H1 (cell line): ENCODE results near the gene C1RL. TPM values are rescaled to one million over a fixed set of nuclear protein-coding genes. Genes with fewer than 3 reads are reported as not detected.

Experiments
- CTCF ChIA-PET: fragments of 300-600 bp; sonication (Branson Sonifier 250); formaldehyde crosslinking; loops from one replicate; lab custom pipeline; 2021; ENCODE audit not compliant: partially characterized antibody; lab: Charles Lee
- POLR2A ChIA-PET: fragments of 300-600 bp; sonication (Branson Sonifier 250); formaldehyde crosslinking; loops from one replicate; lab custom pipeline; 2021; ENCODE audit warnings: inconsistent platforms; ENCODE audit not compliant: partially characterized antibody; lab: Charles Lee
- DNase-seq, 2 experiments: peaks; one replicate each; pipeline versions ENCODE4 v3.0.0 to v3.0.0-alpha.2; 2010 to 2022; ENCODE audit warnings: low spot score in 2 of 2, low read depth in 1 of 2, mixed read lengths in 1 of 2
- FAIRE-seq: peaks from 2 replicates; lab custom pipeline; 2011; peaks lifted over from hg19 to GRCh38; lab: Jason Lieb, UNC
- H2AFZ ChIP-seq: 2 replicates; pipeline ENCODE4 v1.8.1; 2012; ENCODE audit warnings: low read length, inconsistent platforms
- H2AK5ac ChIP-seq: 2 replicates; pipeline ENCODE4 v1.6.1; 2013; ENCODE audit warnings: low read depth, low read length
- H2BK120ac ChIP-seq: replicated peaks from 2 replicates; pipeline ENCODE3; 2013; ENCODE audit warnings: low read depth, low read length, inconsistent platforms
- H2BK12ac ChIP-seq: 2 replicates; pipeline ENCODE4 v1.6.1; 2013; ENCODE audit warnings: low read depth, low read length
- H2BK15ac ChIP-seq: 2 replicates; pipeline ENCODE4 v1.6.1; 2013; ENCODE audit warnings: low read length
- H2BK20ac ChIP-seq: 2 replicates; pipeline ENCODE4 v1.6.1; 2013; ENCODE audit warnings: low read length
- H2BK5ac ChIP-seq: 2 replicates; pipeline ENCODE4 v1.6.1; 2013; ENCODE audit warnings: low read depth, low read length
- H3K14ac ChIP-seq: 2 replicates; pipeline ENCODE4 v1.6.1; 2013; ENCODE audit warnings: inconsistent platforms; ENCODE audit not compliant: insufficient read length
- H3K18ac ChIP-seq: 2 replicates; pipeline ENCODE4 v1.6.1; 2013; ENCODE audit warnings: low read length; ENCODE audit errors: extremely low read depth
- H3K23ac ChIP-seq: 2 replicates; pipeline ENCODE4 v1.6.1; 2013; ENCODE audit warnings: inconsistent platforms; ENCODE audit not compliant: insufficient read length
- H3K23me2 ChIP-seq: 2 replicates; pipeline ENCODE4 v1.6.1; 2013; ENCODE audit warnings: low read depth, low read length
- H3K27ac ChIP-seq: 2 replicates; pipeline ENCODE4 v1.6.1; 2011; ENCODE audit warnings: low read depth, low read length, inconsistent platforms
- H3K27me3 ChIP-seq, 4 experiments: replicated peaks in 1 of 4; 1 replicate in 1 of 4; 2 replicates in 3 of 4; pipeline versions ENCODE4 v1.6.1 to v1.8.1; 2011 to 2013; ENCODE audit warnings: low read length in 3 of 4, mild to moderate bottlenecking in 3 of 4, inconsistent platforms in 2 of 4, mixed read lengths in 2 of 4, moderate library complexity in 1 of 4; ENCODE audit not compliant: control insufficient read depth in 3 of 4, insufficient read depth in 3 of 4; ENCODE audit errors: extremely low read depth in 1 of 4
- H3K36me3 ChIP-seq, 4 experiments: 2 replicates each; pipeline versions ENCODE4 v1.6.1 to v1.8.1; 2011 to 2013; ENCODE audit warnings: mild to moderate bottlenecking in 4 of 4, low read length in 3 of 4, moderate library complexity in 2 of 4, control low read depth in 1 of 4, inconsistent platforms in 1 of 4; ENCODE audit not compliant: insufficient read depth in 4 of 4, control insufficient read depth in 2 of 4
- H3K4ac ChIP-seq: replicated peaks from 2 replicates; pipeline ENCODE3; 2013; ENCODE audit warnings: low read length, low read depth, mixed read lengths, inconsistent platforms; ENCODE audit not compliant: insufficient read length
- H3K4me1 ChIP-seq, 4 experiments: replicated peaks in 1 of 4; 1 replicate in 1 of 4; 2 replicates in 3 of 4; pipeline versions ENCODE4 v1.6.1 to v1.8.1; 2011 to 2013; ENCODE audit warnings: low read length in 3 of 4, inconsistent platforms in 2 of 4, mixed read lengths in 1 of 4; ENCODE audit not compliant: insufficient read depth in 4 of 4, control insufficient read depth in 3 of 4
- H3K4me2 ChIP-seq, 2 experiments: 2 replicates each; pipeline versions ENCODE4 v1.6.1 to v1.8.1; 2011 to 2013; ENCODE audit warnings: low read depth in 2 of 2, low read length in 2 of 2, control low read depth in 1 of 2, inconsistent platforms in 1 of 2, mild to moderate bottlenecking in 1 of 2; ENCODE audit not compliant: insufficient read depth in 1 of 2
- H3K4me3 ChIP-seq, 4 experiments: fragments of 200-600, 300-600 bp in 1 of 4; sonication (generic), shearing (Covaris generic), sonication (Bioruptor Twin) in 1 of 4; 2 replicates each; pipeline versions ENCODE4 v1.5.1 to v1.8.1; 2011 to 2016; ENCODE audit warnings: low read length in 4 of 4, low read depth in 3 of 4, control low read depth in 2 of 4, inconsistent platforms in 2 of 4, mild to moderate bottlenecking in 2 of 4, mixed read lengths in 1 of 4, moderate library complexity in 1 of 4; ENCODE audit not compliant: insufficient read depth in 2 of 4; ENCODE audit errors: extremely low read depth in 1 of 4
- H3K56ac ChIP-seq: replicated peaks from 2 replicates; pipeline ENCODE3; 2013; ENCODE audit warnings: low read depth, mild to moderate bottlenecking, mixed read lengths, low read length, inconsistent platforms; ENCODE audit not compliant: insufficient read length
- H3K79me1 ChIP-seq: 2 replicates; pipeline ENCODE4 v1.6.1; 2013; ENCODE audit warnings: low read depth, low read length, control low read depth
- H3K79me2 ChIP-seq, 2 experiments: 2 replicates each; pipeline versions ENCODE4 v1.6.1 to v1.8.1; 2012 to 2013; ENCODE audit warnings: low read length in 2 of 2, mild to moderate bottlenecking in 2 of 2, inconsistent platforms in 1 of 2; ENCODE audit not compliant: insufficient read depth in 2 of 2, control insufficient read depth in 1 of 2
- H3K9ac ChIP-seq, 4 experiments: replicated peaks in 1 of 4; 1 replicate in 1 of 4; 2 replicates in 3 of 4; pipeline versions ENCODE4 v1.6.1 to v1.8.1; 2011 to 2013; ENCODE audit warnings: low read depth in 3 of 4, low read length in 3 of 4, control low read depth in 2 of 4, mild to moderate bottlenecking in 2 of 4, moderate library complexity in 2 of 4, inconsistent platforms in 1 of 4; ENCODE audit errors: extremely low read depth in 1 of 4
- H3K9me3 ChIP-seq, 2 experiments: 2 replicates each; pipeline versions ENCODE4 v1.6.1 to v1.8.1; 2012 to 2013; ENCODE audit warnings: mild to moderate bottlenecking in 2 of 2, moderate library complexity in 2 of 2, control low read depth in 1 of 2, inconsistent platforms in 1 of 2, low read depth in 1 of 2, low read length in 1 of 2, mixed read lengths in 1 of 2; ENCODE audit not compliant: insufficient read depth in 2 of 2
- H4K20me1 ChIP-seq, 2 experiments: replicated peaks in 1 of 2; 2 replicates each; pipeline versions ENCODE3 to v1.8.1; 2011 to 2013; ENCODE audit warnings: inconsistent platforms in 2 of 2, low read length in 2 of 2, mild to moderate bottlenecking in 1 of 2; ENCODE audit not compliant: insufficient read depth in 2 of 2, control insufficient read depth in 1 of 2
- H4K5ac ChIP-seq: 2 replicates; pipeline ENCODE4 v1.6.1; 2013; ENCODE audit warnings: low read length, low read depth, mixed read lengths, inconsistent platforms; ENCODE audit not compliant: insufficient read length
- H4K8ac ChIP-seq: 2 replicates; pipeline ENCODE4 v1.8.0; 2013; ENCODE audit warnings: mild to moderate bottlenecking, moderate library complexity, low read length, inconsistent platforms; ENCODE audit not compliant: insufficient read depth; ENCODE audit errors: extremely low read depth
- H4K91ac ChIP-seq: replicated peaks from 2 replicates; pipeline ENCODE3; 2013; ENCODE audit warnings: low read length, mixed read lengths, inconsistent platforms; ENCODE audit not compliant: insufficient read length
- BACH1 ChIP-seq: IDR thresholded peaks from 2 replicates; pipeline ENCODE4 v1.6.1; 2012; ENCODE audit warnings: low read length, improper control_type of control experiment
- CTBP2 ChIP-seq: IDR thresholded peaks from 2 replicates; pipeline ENCODE4 v1.7.0; 2011; ENCODE audit warnings: borderline replicate concordance, mild to moderate bottlenecking, moderate library complexity, mixed read lengths, low read length; ENCODE audit not compliant: insufficient read depth, insufficient read length
- GABPA ChIP-seq: IDR thresholded peaks from 2 replicates; pipeline ENCODE4 v1.6.1; 2011; ENCODE audit warnings: mild to moderate bottlenecking, low read length, moderate library complexity, borderline replicate concordance; ENCODE audit not compliant: insufficient read depth
- HDAC2 ChIP-seq, 2 experiments: fragments of 300-600 bp in 1 of 2; sonication (generic) in 1 of 2; IDR thresholded peaks; 2 replicates each; pipeline ENCODE4 v1.6.1; 2011 to 2012; ENCODE audit warnings: low read depth in 2 of 2, low read length in 2 of 2, mild to moderate bottlenecking in 2 of 2, moderate library complexity in 2 of 2, borderline replicate concordance in 1 of 2, inconsistent platforms in 1 of 2
- JUND ChIP-seq: IDR thresholded peaks from 2 replicates; pipeline ENCODE4 v1.6.1; 2011; ENCODE audit warnings: mild to moderate bottlenecking, improper control_type of control experiment, low read length
- KDM5A ChIP-seq: fragments of 200-600 bp; IDR thresholded peaks from 2 replicates; pipeline ENCODE4 v1.7.1; 2012; ENCODE audit warnings: mild to moderate bottlenecking, low read length, inconsistent platforms, mixed read lengths
- POLR2AphosphoS5 ChIP-seq: IDR thresholded peaks from 2 replicates; pipeline ENCODE4 v1.6.1; 2011; ENCODE audit warnings: low read depth, low read length
- POU5F1 ChIP-seq: IDR thresholded peaks from 2 replicates; pipeline ENCODE4 v1.6.1; 2011; ENCODE audit warnings: low read depth, mild to moderate bottlenecking, low read length, moderate library complexity
- RNF2 ChIP-seq: fragments of 200-900, 300-1000 bp; sonication (generic); IDR thresholded peaks from 2 replicates; pipeline ENCODE4 v1.7.1; 2016; ENCODE audit warnings: borderline replicate concordance, low read depth, mild to moderate bottlenecking, antibody characterized with exemption, low read length; ENCODE audit not compliant: poor library complexity, severe bottlenecking; ENCODE audit errors: missing control alignments
- SUZ12 ChIP-seq: fragments of 200-600 bp; sonication (generic); IDR thresholded peaks from 2 replicates; pipeline ENCODE4 v1.6.1; 2012; ENCODE audit warnings: mild to moderate bottlenecking, inconsistent platforms, low read length, moderate library complexity, mixed read lengths
- TBP ChIP-seq: IDR thresholded peaks from 2 replicates; pipeline ENCODE4 v1.6.1; 2011; ENCODE audit warnings: low read depth, low read length, improper control_type of control experiment
- USF2 ChIP-seq: IDR thresholded peaks from 2 replicates; pipeline ENCODE4 v1.6.1; 2011; ENCODE audit warnings: low read length, improper control_type of control experiment
- WGBS, 2 experiments: shearing (Covaris generic) in 1 of 2; methylation state at CpG; one replicate each; pipeline versions ENCODE4 v1.1.6 to v1.1.7; 2013 to 2015; ENCODE audit warnings: low lambda C conversion rate in 2 of 2, mixed read lengths in 2 of 2, inconsistent platforms in 1 of 2, low coverage in 1 of 2, missing lambda C conversion rate in 1 of 2; ENCODE audit not compliant: insufficient replicate concordance in 2 of 2, insufficient coverage in 1 of 2, insufficient read length in 1 of 2; ENCODE audit errors: extremely low coverage in 1 of 2, missing lambda C conversion rate in 1 of 2; 5-methylcytosine and 5-hydroxymethylcytosine counted together
- polyA plus RNA-seq, 7 experiments: library from polyadenylated mRNA; depleted of rRNA in 3 of 7; stranded (reverse) in 5 of 7; unstranded in 2 of 7; fragments of >200 nt in 5 of 7; fragments of 200-250 nt in 2 of 7; gene quantifications; 1 replicate in 5 of 7; 2 replicates in 1 of 7; 4 replicates in 1 of 7; pipeline versions ENCODE4 v1.2.1 to v1.2.3, GENCODE V29; 2011 to 2013; ENCODE audit warnings: missing spikeins in 2 of 7, mixed read lengths in 2 of 7
- total RNA-seq: library from RNA; stranded (reverse); fragmentation: NEBNext Ultra II Directional; extraction: Animal tissue kit (Norgen Biotek cat#: 25700); gene quantifications from 2 replicates; pipeline ENCODE4 v1.2.1, GENCODE V29; 2021

The C1RL gene
- total and polyA plus RNA-seq, 2 of the 8 experiments (the other 6 are each of a cell fraction or from before 2014, with no cell fraction given): 11.4 to 15.5 TPM

GRCh38 chr12:7152818-7153217 lies 43.8 kb upstream of the C1RL start:
- no peaks in the 10 kb centered on the region for H3K79me1 ChIP-seq
- H2BK20ac ChIP-seq: no peak overlapping the region
- H2BK5ac ChIP-seq: no peak overlapping the region
- H3K36me3 ChIP-seq: peaks cover 0 to 9% (median 0%) of the 10 kb centered on the region in 4 experiments; a peak in 5 of 8 replicates
- no peaks in the 10 kb centered on the region for H3K9me3 ChIP-seq
- no peak overlapping the region for H3K4ac ChIP-seq
- no peak overlapping the region for H3K14ac ChIP-seq
- no peak overlapping the region for H4K5ac ChIP-seq
- no peak overlapping the region for H4K8ac ChIP-seq
- POLR2A ChIA-PET: interaction anchor here (1.4 to 1.5 kb wide), 2 partner anchors 10 to 209 kb away, joined by 3 to 5 read pairs; partner anchors contain the start of genes C12orf57 and RNU7-1
- no peaks in the 10 kb centered on the region for H3K4me1 ChIP-seq
- no peak overlapping the region for H3K4me2 ChIP-seq
- H2BK120ac ChIP-seq: no peak overlapping the region
- H3K4me3 ChIP-seq: no peak overlapping the region
- no peak overlapping the region for H3K9ac ChIP-seq
- 83% methylated on average over 4 of the region's 4 CpGs; no CpG with 5 or more reads in 1 of the 2 experiments for WGBS, 2 experiments
- no peaks in the 10 kb centered on the region for H3K79me2 ChIP-seq
- no peak overlapping the region for H3K18ac ChIP-seq
- FAIRE-seq (no peak), DNase-seq (no peak)
- no peak overlapping the region for H2AK5ac ChIP-seq
- H2AFZ ChIP-seq: no peak overlapping the region
- H4K91ac ChIP-seq: no peak overlapping the region
- no peak overlapping the region for H3K56ac ChIP-seq
- no peak overlapping the region for H3K23ac ChIP-seq
- no peaks in the 10 kb centered on the region for H3K27me3 ChIP-seq
- no peak overlapping the region for H3K27ac ChIP-seq
- H4K20me1 ChIP-seq: peaks cover 2 to 3% of the 10 kb centered on the region in 2 experiments
- CTCF ChIA-PET: interaction anchor here (0.8 to 10.0 kb wide), 6 partner anchors 9 to 92 kb away, joined by 3 to 151 read pairs (median 5); partner anchors contain the start of gene C1S
- H2BK15ac ChIP-seq: no peak overlapping the region
- H3K23me2 ChIP-seq: no peaks in the 10 kb centered on the region
- H2BK12ac ChIP-seq: no peak overlapping the region
- TF ChIP-seq POLR2AphosphoS5 (no peak), BACH1 (no peak), JUND (no peak), CTBP2 (no peak), TBP (no peak), RNF2 (no peak), KDM5A (no peak), HDAC2 (IDR thresholded peaks at IDR 0.05; ENCODE audit: borderline replicate concordance in 1 of 2, low read depth in 2 of 2, low read length in 2 of 2) (no peak), SUZ12 (no peak), GABPA (no peak), USF2 (no peak), POU5F1 (no peak)
